ENCODE measurements around the gene EHBP1.
"Not testable (repeated sequence)": the region's sequence is repeated elsewhere in the genome, so short reads cannot be mapped to it uniquely, and the experiment has no call there.

EHBP1 gene

DNA sequence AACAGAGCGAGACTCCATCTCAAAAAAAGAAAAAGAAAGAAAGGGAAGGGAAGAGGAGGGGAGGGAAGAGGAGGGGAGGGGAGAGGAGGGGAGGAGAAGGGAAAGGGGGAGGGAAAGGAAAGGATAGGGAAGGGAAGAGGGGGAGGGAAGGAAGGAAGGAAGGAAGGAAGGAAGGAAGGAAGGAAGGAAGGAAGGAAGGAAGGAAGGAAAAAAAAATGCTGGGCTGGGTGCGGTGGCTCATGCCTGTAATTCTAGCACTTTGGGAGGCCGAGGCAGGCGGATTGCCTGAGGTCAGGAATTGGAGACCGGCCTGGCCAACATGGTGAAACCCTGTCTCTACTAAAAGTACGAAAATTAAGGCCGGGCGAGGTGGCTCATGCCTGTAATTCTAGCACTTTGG is 314.2 kb downstream of the EHBP1 start:
- DNase-seq (ENCODE audit: low read depth in 2 of 2): not testable (repeated sequence)

DNA sequence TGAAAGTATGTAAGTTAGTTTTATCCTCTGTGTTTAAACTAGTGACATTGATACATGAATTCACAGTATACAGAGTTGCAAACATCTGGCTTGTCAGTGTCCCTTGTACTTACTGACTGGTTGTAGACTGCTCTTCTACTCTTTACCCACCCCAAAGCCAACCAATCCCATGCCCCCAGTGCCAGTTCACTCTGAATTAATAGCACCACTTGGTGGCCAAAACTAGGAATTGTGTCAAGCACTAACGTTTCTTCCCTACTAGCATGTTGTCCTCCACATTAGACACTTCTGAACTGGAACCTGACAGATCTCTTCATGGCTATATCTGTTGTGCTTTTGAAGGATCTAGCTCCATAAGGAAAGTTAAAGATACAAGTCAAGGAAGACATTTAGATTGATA is 317.9 kb downstream of the EHBP1 start:
- no peak for DNase-seq (ENCODE audit: low read depth in 2 of 2)

DNA sequence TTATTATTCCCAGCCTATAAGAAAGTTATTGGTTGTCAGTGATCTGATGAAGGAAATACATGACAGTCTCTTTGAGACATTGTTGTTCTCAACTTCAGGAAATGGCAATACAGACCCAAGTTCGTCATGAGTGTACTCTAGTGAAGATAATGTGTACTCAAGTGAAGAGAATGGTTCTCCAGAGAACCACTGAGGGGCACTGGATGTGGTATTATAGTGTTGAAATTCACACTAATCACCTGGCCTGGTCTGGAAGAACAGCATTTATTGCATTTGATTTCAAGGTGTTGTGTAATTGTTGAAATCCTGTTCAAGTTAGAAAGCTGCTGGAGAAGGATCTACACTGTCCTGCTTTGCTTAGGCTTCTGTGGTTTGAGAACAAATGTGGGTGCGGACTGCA is 321.7 kb downstream of the EHBP1 start:
- DNase-seq (ENCODE audit: low read depth in 2 of 2): no peak

DNA sequence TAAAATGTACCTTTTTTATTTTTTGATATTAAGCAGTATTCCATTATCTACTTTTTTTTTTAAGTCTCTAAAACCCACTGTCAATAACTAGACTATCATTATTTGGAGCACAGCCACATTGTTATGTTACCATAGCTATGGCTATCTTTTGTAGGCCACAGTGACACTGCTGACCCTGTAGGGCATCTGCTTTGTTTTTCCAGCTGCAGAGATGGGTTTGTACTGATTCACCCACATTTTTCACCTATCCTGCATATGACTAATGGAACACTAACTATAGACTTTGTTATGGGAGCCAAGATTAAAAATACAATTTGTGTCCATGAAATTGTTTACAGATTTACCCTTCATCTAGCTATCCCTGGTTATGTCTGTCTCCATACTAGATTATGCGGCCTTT is 323.5 kb downstream of the EHBP1 start:
- DNase-seq (ENCODE audit: low read depth in 2 of 2): no peak

DNA sequence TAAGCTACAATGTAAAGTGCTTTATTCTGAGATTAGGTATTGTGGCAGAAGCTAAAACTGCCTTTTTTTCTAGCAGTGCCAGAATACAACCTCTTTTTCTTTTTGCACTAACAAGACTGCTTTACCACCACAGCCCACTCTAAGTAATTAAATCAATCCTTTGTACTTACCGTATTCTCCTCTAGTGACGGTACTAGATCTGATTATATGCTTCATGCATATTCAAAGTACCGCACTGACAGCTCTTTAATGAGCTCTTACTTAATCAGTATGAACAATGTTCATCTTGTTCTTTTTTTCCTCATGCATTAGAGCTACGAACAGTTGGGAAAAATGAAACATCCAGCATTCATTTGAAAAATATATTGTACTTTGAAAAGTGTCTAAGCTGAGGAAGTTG is 329.0 kb downstream of the EHBP1 start:
- DNase-seq (ENCODE audit: low read depth in 2 of 2): no peak

DNA sequence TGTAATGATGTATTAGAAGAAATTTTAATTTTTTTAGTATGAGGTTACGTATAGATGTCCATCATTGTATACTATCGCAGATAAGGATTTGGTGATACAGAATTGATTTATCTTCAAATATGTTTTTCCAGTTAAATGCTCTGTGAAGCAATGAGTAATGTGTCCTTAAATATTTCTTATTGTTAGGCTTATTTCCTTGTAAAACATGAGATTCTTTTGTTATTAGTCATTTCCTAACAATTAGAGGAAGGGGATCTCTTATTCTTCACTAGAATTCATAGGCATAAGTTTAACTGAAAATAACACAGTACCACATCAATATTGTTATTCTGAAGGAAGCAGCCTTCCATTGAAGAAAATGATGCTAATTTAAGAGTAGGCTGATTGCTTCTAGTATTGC is 329.7 kb downstream of the EHBP1 start:
- DNase-seq (ENCODE audit: low read depth in 2 of 2): no peak

DNA sequence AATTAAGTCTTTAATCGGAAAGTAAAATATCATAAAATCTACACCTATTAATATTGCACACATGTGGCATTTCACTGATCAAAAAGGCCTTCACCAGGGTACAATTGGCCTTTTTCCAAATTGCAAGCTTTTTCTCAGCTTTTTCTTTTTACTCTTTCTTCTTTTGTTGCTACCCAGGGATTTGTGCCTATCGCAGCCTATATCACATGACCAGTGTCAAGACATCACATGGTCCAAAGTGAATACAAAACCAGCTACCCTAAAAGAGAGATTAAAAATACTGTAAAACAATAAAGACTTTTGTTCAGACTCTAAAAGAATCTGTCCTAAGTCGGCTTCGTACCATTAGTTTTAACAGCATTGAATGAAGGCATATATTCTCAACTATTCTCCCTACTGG is 330.1 kb downstream of the EHBP1 start:
- no peak for DNase-seq (ENCODE audit: low read depth in 2 of 2)

DNA sequence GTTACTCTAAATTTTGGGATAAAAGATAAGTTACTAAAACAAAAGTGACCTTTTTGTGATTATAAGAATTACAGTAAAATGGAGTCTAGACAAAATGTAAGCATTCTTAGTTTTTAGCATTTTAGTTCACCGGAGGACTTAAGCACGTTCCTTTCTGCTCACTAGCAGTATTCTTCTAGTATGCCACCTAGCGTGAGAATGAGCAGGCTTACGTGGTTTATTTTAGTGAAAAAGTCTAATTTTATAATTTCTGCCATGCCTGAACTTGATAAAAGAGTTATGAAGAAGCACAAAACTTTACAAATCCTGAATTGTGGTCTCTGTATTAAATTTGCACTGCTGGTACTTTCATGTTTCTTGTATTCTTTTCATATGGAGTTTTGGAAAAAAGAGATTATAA is 332.5 kb downstream of the EHBP1 start:
- no peak for DNase-seq (ENCODE audit: low read depth in 2 of 2)

DNA sequence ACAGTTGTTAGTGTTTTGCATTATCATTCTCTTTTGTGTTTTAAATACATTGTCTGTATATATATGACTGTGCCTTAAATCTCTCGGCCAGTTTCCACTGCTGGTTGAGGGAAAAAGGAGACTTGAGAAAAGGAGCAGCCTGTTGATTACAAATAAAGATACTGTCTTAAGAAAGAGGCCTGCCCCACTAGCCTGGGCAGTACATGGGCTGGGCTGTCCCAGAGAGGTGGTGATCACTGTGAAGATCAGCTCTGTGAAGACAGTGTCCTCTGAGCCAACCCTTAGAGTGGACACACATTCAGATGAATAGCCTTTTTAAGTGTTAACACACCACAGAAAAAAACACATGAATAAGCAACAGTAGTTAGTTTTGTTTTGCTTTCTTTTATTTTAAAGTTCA is 335.1 kb downstream of the EHBP1 start:
- no peak for DNase-seq (ENCODE audit: low read depth in 2 of 2)

DNA sequence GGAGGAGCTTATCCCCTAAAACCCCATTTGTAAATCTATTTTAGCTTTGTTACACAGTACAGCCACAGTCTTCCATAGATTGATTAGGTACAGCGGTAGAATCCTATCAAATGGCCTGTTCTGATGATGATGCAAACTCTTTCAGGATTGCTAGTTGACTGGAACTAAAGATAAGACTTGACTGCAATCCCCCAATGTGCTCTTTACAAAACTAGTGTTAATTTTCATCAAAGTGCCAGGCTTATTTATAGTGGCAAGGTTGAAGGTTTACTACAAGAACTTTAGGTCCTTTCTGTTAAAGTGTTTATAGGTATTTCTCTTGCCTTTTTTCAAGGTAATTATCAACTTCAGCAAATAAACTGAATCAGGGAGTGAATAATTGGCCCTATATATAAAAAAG is 336.1 kb downstream of the EHBP1 start:
- DNase-seq (ENCODE audit: low read depth in 2 of 2): no peak

DNA sequence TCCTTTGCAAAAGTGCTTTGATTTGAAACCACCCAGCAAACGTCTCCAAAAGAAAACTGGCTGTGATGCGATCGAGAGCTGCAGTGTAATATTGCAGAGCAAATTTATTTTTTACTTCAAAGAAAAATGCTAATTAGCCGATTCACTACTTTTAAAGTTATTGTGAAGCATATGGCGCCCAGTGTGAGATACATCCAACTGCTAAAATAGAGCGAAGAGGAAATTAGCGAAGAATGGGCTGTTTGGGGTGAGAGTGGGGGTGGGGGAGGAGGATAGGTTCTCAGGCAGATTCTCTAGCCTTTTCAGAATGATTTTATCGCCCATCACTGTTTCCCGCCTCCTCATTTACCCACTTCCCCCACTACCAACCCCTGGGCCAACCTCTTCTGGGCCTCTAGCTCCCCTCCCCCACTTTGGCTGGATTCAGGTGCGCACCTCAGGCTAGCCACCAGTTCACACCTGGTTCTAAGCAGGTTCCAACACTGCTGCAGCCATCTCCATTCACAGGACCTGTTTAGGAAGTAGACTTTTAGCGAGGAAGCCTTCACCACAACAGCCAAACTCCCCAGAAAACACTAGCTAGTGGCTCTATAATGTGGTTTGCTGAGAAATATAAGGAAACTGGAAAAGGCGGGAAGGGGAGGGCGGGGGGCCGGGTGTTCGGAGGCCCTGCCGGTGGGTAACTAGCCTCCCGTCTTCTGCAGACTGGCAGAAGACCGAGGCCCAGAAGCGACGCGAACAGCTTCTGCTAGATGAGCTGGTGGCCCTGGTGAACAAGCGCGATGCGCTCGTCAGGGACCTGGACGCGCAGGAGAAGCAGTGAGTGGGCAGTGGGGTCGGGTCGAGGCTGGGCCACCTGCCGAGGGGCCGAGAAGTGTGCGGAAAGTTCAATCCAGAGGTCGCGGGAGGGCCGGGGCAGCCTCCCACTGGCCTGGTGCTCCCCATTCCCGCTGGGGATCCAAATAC is 339.1 kb downstream of the EHBP1 start:
- DNase-seq (ENCODE audit: low read depth in 2 of 2): no peak

DNA sequence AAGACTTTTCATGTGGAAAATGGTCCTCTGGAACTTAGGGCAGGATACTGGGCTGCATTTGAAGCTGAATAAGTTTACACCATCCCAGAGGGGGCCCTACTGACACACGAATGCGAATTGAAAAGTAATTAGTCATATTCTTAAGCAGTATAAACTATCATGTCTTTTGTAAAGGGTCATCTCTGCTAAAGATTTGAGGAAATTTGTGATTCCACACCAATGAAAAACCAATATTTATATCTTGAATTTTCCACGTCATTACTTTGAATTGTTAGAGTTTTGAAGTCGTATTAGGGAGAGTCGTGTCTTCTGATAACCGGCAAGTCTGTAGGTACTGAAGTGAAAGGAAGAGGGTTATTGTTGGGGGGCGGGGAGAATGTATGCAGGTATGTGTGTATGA is 341.0 kb downstream of the EHBP1 start:
- no peak for DNase-seq (ENCODE audit: low read depth in 2 of 2)

DNA sequence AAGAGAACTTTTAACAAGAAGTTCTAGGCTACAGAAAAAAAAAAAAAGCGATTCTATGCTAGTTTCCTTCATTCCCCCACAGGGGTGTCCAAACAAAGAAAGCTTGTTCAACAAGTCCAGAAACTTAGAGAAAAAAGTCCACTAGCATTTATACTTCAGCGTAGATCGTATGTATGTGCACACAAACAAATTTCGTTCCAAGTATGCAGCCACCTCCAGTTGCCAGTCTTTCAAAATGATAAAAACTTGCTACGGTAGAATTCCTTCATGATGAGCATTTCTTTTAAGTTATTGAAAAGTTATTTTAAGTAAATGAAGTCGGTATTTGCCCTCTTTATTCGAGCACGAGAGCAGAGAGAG is 341.4 kb downstream of the EHBP1 start:
- no peak for DNase-seq (ENCODE audit: low read depth in 2 of 2)

DNA sequence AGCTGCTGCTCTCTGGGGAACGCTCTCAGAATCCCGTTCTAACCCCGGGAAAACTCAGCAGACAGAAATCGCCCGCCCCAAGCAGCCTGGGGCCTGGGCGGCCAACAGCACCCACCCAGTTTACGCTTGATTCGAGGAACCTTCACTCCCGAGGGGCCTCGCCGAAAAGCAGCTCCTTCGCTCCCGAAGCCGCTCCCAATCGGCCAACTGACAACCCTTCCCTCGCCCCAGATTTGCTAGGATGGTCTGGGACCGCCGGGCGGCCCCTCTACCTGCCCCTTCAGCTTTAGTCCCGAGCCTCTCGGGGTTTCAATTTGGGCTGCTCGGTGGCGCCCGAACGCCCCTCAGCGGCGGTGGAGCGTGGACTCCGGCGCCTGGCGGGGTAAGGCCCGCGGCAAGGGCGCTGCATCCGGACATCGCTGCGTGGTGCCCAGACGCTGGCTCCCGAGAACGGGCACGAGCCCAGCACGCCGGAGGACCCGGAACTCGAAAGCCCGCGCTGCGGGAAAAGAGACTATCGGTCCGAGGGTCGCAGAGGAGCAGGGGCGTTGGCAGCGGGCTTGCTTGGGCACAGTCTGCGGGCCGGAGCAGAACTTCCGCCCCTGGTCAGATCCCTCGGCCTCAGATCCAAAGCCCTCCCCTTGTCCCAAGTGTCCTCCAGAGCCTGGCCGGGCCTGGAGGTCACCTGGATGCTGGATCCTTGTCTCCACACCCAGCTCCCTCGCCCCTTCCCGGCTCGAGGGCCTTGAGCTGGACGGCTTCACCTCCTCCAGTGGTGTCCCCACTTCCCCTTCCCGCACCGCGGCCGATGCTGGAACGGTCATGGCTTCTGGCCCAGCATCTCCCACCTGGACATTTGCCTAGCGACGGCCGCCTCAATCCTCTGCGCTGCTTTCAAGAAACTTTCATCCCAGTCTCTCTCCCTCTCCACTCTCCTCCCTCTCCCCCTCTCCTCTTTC is 342.1 kb downstream of the EHBP1 start:
- DNase-seq (ENCODE audit: low read depth in 2 of 2): no peak

DNA sequence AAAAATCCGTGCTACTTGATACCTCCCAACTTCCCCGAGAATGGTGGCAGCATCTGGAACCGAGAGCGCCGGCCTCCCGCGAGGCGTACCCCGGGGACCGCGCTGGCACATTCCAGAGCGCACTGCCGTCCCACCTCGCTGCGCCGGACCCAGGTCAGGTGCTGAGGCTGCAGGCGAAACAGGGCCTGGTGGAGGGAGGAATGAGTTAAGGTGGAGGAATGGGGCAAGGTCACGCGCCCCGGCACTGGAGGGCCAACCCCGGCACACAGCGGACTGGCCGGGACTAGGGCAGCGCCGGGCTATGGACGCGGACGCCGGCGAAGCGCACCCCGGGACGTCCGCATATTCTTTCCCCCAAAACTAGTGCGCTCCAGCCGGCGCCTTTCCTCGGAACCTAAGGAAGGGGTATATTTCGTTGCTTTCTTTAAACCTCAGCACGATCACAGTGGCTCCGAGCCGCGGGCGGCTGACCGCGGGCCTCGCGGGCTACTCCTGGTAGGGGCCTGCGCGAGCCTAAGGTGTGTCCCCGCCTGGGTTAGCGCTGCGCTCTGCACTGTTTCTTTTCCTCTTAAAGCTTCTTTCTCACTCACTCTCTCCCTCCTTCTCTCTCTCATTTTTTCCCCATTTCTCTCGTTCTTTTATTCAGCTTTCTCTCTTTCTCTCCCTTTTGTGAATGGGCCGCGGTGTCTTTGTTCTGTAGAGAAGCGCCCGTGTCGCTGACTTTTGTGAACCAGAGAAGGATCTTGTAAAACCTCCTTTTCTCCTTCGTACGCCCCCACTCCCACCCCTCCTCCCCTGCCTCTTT is 343.1 kb downstream of the EHBP1 start:
- no peak for DNase-seq (ENCODE audit: low read depth in 2 of 2)

DNA sequence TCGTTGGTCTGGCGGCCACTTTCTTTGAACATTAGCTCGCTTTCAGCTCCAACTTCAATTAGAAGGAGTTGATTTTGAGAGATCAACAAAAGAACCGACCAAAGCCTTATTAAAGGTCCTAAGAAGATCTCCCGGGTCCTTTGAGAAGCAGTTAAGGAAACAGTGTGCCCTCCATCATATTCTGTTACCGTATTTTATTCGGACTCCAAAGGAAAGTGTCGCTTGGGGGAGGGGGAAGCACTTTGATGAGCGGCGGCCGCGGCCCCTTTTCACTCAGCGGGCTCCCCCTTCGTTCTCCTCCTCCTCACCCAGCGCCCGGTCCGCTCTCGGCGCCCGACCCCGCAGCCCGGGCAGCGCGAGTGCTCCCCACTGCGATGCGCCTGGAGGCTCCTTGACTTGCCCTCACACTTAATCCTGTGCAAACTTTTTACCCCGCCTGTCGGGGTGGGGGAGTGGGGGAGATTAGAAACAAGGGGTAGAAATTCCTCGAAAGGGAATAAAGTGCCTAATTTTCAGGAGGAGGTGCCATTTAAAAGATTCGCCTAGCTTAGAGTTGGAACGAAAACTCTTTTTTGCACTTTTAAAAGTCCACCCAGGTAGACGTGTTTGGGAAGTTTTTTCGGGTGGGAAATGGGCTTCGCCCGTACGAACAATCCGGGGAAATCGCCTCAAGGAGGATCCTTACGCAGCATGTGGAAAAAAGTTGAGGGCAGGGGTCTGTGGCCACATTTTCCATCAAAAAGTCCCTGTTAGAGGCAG is 343.9 kb downstream of the EHBP1 start:
- DNase-seq (ENCODE audit: low read depth in 2 of 2): no peak

DNA sequence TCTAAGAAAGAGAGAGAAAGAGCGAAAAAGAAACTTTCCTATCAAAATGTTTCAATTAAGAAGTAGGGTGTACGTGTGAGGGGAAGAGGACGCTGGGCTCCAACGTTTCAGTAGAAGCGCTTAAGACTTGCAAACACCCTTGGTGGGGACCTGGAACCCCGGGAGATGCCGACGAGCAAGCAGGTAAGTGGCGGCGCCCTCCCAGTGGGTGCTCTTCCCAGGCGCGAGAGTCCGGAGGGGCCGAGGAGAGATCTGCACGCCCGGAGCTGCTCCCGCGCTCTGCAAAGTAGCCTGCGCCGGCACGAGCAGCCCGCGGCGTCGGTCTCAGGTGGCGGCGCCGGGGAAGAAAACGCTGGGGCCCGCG is 344.4 kb downstream of the EHBP1 start:
- no peak for DNase-seq (ENCODE audit: low read depth in 2 of 2)

DNA sequence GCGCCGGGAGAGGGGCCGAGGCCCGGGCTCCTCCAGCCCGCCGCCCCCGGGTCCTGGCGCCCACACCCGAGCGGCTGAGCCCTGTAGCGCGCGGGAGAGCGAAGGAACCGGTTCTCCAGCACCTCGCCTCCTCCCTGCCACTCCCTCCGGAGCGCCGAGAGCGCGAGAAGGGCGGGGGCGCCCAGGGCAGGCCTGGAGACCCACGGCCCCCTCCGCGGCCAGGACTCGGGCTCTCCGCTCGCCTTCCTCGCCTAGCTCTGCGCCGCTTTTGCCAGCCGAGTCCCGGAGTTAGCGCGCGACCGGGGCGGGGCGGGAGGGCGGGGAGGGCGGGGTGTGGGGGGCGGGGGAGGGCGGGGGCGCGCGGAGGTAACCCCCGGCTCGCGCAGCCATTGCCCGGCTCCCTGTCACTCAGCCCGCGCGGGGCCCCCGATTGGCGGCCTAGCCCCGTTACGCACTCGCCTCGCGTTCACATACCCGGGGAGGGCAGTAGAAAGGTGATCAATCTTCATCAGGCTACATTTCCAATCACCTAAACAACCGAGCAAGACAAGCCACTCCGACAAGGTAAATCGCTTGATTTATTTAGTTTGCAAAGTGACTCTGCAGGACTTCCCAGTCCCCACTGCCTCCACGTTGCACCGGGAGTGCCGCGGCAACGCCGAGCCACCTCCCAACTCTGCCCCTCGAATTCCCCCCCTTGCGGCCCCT is 345.0 kb downstream of the EHBP1 start, which contains the start of gene OTX1:
OTX1 (plus strand) TSS at position 497 of the 708 bp plus-strand sequence. CDS start 2,161 bp downstream, outside the sequence.
- no peak for DNase-seq (ENCODE audit: low read depth in 2 of 2)

DNA sequence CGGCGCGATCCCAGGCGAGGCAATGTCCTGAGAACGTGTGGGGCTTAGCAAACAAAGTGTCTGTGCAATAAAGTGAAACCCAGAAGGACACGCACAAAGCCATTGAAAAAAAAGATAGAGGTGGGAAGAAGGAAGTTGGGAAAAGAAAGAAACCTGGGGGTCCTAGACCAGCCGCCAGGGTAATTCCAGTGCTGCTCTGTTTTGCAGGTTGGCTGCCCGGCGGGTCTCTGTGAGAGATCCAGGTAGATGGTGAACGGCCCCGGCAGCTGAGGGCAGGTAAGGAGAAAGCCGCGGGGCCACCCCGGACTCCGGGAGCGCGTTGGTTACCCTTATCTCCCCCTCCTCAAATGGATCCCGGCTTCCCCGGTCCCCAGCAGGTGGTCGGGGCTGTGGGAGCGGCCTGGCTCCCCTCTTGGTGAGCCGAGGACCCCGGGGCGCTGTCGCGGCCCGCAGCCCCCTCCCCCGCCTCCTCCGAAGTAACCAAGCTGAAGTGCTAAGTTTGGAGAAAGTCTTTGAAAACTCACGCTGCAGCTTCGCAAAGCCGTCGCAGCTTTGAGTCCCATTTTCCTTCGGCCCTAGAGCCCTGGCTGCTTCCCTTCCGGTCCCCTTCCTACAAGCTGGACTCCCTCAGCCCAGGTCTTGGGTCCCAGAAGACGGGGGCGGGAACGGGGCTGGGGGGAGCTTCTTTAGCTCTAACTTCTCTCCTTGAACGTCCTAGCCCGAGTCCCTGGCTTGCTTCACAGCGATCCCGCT is 345.7 kb downstream of the EHBP1 start:
- DNase-seq (ENCODE audit: low read depth in 2 of 2): no peak

All from stimulated activated CD4-positive, alpha-beta T cell treated with anti-CD3 and anti-CD28 coated beads, Interleukin-1b, Interleukin-23, amount 100 ng/mL, for 1 hour (primary cell).